ENCODE results near the gene IZUMO4.

DNA sequence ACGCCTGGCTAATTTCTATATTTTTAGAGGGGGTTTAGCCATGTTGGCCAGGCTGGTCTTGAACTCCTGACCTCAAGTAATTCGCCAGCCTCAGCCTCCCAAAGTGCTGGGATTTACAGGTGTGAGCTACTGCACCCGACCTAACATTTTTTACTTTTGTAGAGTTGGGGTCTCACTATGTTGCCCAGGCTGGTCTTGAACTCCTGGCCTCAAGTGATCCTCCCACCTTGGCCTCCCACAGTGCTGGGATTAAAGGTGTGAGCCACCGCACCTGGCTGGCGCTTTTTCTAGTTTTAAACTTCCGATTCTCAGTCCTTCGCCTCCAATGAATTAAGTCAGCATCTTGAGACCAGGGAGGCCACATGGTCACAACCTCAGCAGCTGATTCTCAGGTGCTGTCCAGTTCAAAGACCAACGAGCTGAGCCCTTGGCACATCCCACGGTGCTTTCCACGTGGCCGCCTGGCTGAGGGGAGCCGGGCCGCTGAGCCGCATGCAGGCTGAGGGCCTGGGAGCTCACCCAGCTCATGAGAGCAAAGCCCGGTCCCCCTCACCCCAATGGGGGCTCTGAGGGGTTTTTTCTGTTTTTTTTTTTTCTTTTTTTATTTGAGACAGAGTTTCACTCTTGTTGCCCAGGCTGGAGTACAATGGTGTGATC is 45.6 kb downstream of the IZUMO4 start:
- no peak for TF ChIP-seq ZFP30 (CRISPR knock-in tag; IDR thresholded peaks at IDR 0.05)
- TF ChIP-seq, protein P1, sequence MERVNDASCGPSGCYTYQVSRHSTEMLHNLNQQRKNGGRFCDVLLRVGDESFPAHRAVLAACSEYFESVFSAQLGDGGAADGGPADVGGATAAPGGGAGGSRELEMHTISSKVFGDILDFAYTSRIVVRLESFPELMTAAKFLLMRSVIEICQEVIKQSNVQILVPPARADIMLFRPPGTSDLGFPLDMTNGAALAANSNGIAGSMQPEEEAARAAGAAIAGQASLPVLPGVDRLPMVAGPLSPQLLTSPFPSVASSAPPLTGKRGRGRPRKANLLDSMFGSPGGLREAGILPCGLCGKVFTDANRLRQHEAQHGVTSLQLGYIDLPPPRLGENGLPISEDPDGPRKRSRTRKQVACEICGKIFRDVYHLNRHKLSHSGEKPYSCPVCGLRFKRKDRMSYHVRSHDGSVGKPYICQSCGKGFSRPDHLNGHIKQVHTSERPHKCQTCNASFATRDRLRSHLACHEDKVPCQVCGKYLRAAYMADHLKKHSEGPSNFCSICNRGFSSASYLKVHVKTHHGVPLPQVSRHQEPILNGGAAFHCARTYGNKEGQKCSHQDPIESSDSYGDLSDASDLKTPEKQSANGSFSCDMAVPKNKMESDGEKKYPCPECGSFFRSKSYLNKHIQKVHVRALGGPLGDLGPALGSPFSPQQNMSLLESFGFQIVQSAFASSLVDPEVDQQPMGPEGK (CRISPR knock-in tag; IDR thresholded peaks at IDR 0.05; ENCODE audit: borderline replicate concordance) = no peak

Data from SK-N-SH treated with all-trans-retinoic acid at 6 μM for 48 hours (cell line).